H1 (cell line): ENCODE data around the gene TBCEL.

Experiments used
- BRCA1 ChIP-seq: IDR thresholded peaks from 2 replicates; pipeline ENCODE4 v1.6.1; 2012; ENCODE audit warnings: low read depth, low read length, improper control_type of control experiment
- CREB1 ChIP-seq: IDR thresholded peaks from 2 replicates; pipeline ENCODE4 v1.6.1; 2012; ENCODE audit warnings: inconsistent platforms
- EP300 ChIP-seq, 2 experiments: IDR thresholded peaks; 1 replicate in 1 of 2; 2 replicates in 1 of 2; pipeline ENCODE4 v1.6.1; 2011 to 2012; ENCODE audit warnings: low read depth in 2 of 2, low read length in 2 of 2, mild to moderate bottlenecking in 2 of 2, borderline replicate concordance in 1 of 2, inconsistent platforms in 1 of 2, moderate library complexity in 1 of 2
- EZH2 ChIP-seq: fragments of 200-600 bp; sonication (generic); IDR thresholded peaks from 2 replicates; pipeline ENCODE4 v1.7.1; 2012; ENCODE audit warnings: low read depth, mild to moderate bottlenecking, moderate library complexity, low read length, inconsistent platforms; ENCODE audit not compliant: severe bottlenecking
- GABPA ChIP-seq: IDR thresholded peaks from 2 replicates; pipeline ENCODE4 v1.6.1; 2011; ENCODE audit warnings: mild to moderate bottlenecking, low read length, moderate library complexity, borderline replicate concordance; ENCODE audit not compliant: insufficient read depth
- KDM1A ChIP-seq: fragments of 200-600, 300-600 bp; sonication (generic); IDR thresholded peaks from 2 replicates; pipeline ENCODE4 v1.7.1; 2016; ENCODE audit warnings: mild to moderate bottlenecking, low read length, borderline replicate concordance
- POLR2A ChIP-seq, 2 experiments: IDR thresholded peaks; 1 replicate in 1 of 2; 2 replicates in 1 of 2; pipeline ENCODE4 v1.6.1; 2011; ENCODE audit warnings: low read depth in 2 of 2, low read length in 2 of 2, mild to moderate bottlenecking in 2 of 2; ENCODE audit errors: control extremely low read depth in 1 of 2
- POLR2AphosphoS5 ChIP-seq: IDR thresholded peaks from 2 replicates; pipeline ENCODE4 v1.6.1; 2011; ENCODE audit warnings: low read depth, low read length
- TF ChIP-seq, protein P1 (sequence below), 3 experiments: IDR thresholded peaks; 1 replicate in 2 of 3; 2 replicates in 1 of 3; pipeline versions ENCODE4 v1.5.1 to v1.6.1; 2011; ENCODE audit warnings: low read length in 3 of 3, mild to moderate bottlenecking in 3 of 3, inconsistent platforms in 2 of 3, low read depth in 1 of 3, moderate library complexity in 1 of 3; ENCODE audit not compliant: insufficient read depth in 1 of 3; ENCODE audit errors: control extremely low read depth in 1 of 3

DNA sequence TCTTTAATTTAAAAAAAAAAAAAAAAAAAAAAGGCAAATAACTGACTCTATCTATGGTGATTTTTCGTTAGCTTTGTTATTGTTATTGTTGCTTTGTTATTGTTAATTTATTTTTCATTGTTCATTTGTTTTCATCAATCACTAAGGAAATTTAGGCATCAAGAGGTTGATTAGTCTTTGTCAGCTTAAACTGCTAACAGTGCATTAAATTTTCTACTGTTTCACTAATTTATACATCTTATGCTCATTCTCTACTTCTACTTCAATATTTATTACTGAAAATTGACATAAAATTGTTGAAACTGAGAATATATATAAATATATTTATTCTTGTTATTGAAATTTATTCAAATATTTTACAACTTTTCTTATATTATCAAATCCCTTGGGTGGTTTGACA, 24.0 kb downstream of the TBCEL start:
- TF ChIP-seq KDM1A (no peak), GABPA (no peak), POLR2AphosphoS5 (no peak), POLR2A (IDR thresholded peaks at IDR 0.05; ENCODE audit: control extremely low read depth in 1 of 2, low read depth in 2 of 2, low read length in 2 of 2) (no peak), EZH2 (no peak), BRCA1 (no peak), EP300 (IDR thresholded peaks at IDR 0.05; ENCODE audit: borderline replicate concordance in 1 of 2, low read depth in 2 of 2, low read length in 2 of 2) (no peak), CREB1 (no peak)
- TF ChIP-seq, protein P1, sequence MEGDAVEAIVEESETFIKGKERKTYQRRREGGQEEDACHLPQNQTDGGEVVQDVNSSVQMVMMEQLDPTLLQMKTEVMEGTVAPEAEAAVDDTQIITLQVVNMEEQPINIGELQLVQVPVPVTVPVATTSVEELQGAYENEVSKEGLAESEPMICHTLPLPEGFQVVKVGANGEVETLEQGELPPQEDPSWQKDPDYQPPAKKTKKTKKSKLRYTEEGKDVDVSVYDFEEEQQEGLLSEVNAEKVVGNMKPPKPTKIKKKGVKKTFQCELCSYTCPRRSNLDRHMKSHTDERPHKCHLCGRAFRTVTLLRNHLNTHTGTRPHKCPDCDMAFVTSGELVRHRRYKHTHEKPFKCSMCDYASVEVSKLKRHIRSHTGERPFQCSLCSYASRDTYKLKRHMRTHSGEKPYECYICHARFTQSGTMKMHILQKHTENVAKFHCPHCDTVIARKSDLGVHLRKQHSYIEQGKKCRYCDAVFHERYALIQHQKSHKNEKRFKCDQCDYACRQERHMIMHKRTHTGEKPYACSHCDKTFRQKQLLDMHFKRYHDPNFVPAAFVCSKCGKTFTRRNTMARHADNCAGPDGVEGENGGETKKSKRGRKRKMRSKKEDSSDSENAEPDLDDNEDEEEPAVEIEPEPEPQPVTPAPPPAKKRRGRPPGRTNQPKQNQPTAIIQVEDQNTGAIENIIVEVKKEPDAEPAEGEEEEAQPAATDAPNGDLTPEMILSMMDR (IDR thresholded peaks at IDR 0.05; ENCODE audit: control extremely low read depth in 1 of 3, insufficient read depth in 1 of 3, low read depth in 1 of 3, low read length in 3 of 3), result no peak
